HAP-1 (cell line): Measurements from ENCODE around the gene TESPA1.

Experiments used
- DNase-seq, 2 experiments: peaks; one replicate each; pipeline ENCODE4 v3.0.0-alpha.2; 2016 to 2020; ENCODE audit warnings: low spot score in 2 of 2
- H3K27me3 ChIP-seq: fragments of 250-450 bp; sonication (Bioruptor Pico); 2 replicates; pipeline ENCODE4 v1.5.1; 2020; ENCODE audit warnings: low read depth, mild to moderate bottlenecking, moderate library complexity
- H3K36me3 ChIP-seq: fragments of 250-450 bp; sonication (Bioruptor Pico); replicated peaks from 2 replicates; pipeline ENCODE4 v1.5.1; 2020; ENCODE audit warnings: mild to moderate bottlenecking
- H3K4me1 ChIP-seq: fragments of 250-450 bp; sonication (Bioruptor Pico); 2 replicates; pipeline ENCODE4 v1.5.1; 2020; ENCODE audit warnings: mild to moderate bottlenecking
- H3K4me3 ChIP-seq: fragments of 250-450 bp; sonication (Bioruptor Pico); 2 replicates; pipeline ENCODE4 v1.5.1; 2020; ENCODE audit warnings: mild to moderate bottlenecking, moderate library complexity
- H3K9me3 ChIP-seq: fragments of 250-450 bp; sonication (Bioruptor Pico); 2 replicates; pipeline ENCODE4 v1.5.1; 2020; ENCODE audit warnings: mild to moderate bottlenecking, moderate library complexity
- in situ Hi-C: fragments of 300-500 bp; cut with MboI; formaldehyde crosslinking; loops from 3 replicates; pipeline ENCODE4 v1.14.3; 2020; ENCODE audit warnings: low sequenced_read_pairs, inconsistent platforms, mixed read lengths

TESPA1 gene

DNA sequence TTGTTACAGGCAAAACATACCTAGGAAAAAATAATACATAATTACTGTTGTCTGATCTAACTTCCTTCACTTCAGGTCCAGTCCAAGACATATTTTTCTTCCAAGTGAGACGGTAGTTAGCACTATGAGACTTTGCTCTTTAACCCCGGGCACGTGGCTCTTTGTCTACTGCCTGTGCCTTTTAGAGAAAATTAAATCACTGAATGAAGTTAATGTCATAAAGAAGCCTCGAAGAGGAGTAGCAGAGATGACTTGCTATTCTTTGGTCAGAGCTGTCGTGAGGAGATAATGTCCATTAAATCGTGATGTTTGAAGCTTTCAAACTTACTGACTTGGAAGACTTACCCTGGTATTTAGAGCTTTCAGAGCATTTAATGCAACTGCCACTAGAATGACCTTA is 8.7 kb downstream of the TESPA1 start:
- Histone ChIP-seq H3K4me3 (no peak overlapping the region), H3K9me3 (no peaks in the 10 kb centered on the region), H3K27me3 (peaks cover 5% of the 10 kb centered on the region; the same call in 1 of the 2 replicates), H3K4me1 (no peaks in the 10 kb centered on the region), H3K36me3 (no peaks in the 10 kb centered on the region)
- in situ Hi-C loops, result loop anchor here (25.0 kb wide), 1 partner anchor 636 kb away; no protein-coding TSS in a partner anchor
- no peak for DNase-seq

DNA sequence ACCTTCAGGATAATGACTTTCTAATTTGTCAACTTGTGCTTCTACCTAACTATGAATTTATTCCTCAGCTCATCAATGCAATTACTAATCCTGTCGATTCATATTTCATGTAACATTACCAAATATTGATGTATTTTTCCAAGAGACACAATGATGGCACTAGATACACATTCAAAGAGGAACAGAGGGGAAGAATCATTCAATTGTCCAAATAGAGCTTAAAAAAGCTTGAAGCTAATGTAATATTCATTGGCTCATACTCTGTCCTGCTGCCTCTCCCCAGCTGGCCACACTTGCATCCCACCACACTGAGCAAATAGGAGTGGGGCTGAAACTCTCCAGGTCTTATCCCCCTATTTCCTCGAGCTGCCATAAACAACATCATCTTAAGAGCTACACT is 9.3 kb downstream of the TESPA1 start:
- Histone ChIP-seq H3K27me3 (peaks cover 5% of the 10 kb centered on the region; the same call in 1 of the 2 replicates), H3K9me3 (no peaks in the 10 kb centered on the region), H3K36me3 (no peaks in the 10 kb centered on the region), H3K4me3 (no peak overlapping the region), H3K4me1 (no peaks in the 10 kb centered on the region)
- DNase-seq, result no peak
- in situ Hi-C loops, result loop anchor here (25.0 kb wide), 1 partner anchor 637 kb away; no protein-coding TSS in a partner anchor

DNA sequence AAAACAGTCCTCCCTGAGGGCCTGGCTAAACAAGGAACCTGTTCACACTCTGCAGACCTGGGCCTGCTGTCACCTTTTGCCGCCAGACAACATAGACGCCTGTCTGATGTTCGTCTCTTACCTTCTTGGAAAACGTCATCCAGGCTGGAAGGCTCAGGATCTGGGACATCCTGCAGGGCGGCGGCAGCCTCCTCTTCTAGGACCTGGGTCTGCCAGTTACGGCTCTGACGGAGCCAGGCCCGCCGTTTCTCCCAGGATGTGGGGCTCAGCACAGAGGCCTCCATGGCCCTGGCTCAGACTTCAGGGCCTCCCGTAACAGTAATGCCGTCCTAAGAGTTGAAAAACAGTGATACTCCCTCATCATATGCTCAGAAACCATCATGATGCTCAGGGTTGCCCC is 10.3 kb downstream of the TESPA1 start:
- in situ Hi-C loops, result loop anchor here (25.0 kb wide), 1 partner anchor 237 kb away; no protein-coding TSS in a partner anchor
- peaks cover 5% of the 10 kb centered on the region; the same call in 1 of the 2 replicates for H3K27me3 ChIP-seq
- no peak for DNase-seq
- H3K36me3 ChIP-seq, result no peaks in the 10 kb centered on the region
- no peak overlapping the region for H3K4me3 ChIP-seq
- H3K9me3 ChIP-seq, result no peaks in the 10 kb centered on the region
- H3K4me1 ChIP-seq, result no peaks in the 10 kb centered on the region

DNA sequence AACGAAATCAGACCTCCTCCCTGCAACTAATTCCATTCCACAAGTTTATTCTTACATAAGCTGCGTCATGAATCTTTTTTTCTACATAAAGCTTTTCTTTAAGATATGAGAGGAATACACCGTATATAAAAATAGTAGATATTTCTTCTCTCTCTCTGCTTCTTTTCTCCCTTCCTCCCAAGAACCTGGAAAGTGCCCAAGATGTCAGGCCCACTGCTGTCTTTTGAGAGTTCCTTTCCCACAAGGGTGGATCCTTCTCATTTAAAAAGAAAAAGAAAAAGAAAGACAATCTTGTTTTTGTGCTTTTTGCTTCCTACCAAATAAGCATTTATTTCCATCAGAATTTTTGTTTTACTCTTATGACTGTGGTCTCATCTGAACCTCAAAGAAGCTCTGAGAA is 11.0 kb downstream of the TESPA1 start:
- Histone ChIP-seq H3K36me3 (no peaks in the 10 kb centered on the region), H3K9me3 (no peaks in the 10 kb centered on the region), H3K27me3 (peaks cover 5% of the 10 kb centered on the region; the same call in 1 of the 2 replicates), H3K4me3 (no peak overlapping the region), H3K4me1 (no peaks in the 10 kb centered on the region)
- DNase-seq, result no peak
- in situ Hi-C loops, result loop anchor here (25.0 kb wide), 1 partner anchor 236 kb away; no protein-coding TSS in a partner anchor

DNA sequence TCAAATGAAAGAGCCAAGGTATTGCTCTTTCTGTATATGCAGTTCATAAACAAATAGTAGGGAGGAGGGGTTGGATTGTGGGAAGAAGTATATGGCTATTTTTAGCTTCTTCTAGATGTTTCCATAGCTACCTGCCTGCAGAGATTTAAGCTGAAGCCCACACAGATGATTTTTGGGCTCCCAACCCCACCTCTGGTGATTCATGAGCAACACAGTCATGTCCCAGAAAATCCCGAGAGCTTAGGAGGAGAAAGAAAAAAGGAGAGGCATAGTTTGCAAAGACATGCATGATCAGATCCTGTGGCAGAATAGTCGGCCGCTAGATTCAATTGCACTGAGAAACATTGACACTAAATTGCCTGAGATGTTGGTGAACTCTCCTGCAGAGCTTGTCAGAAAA is 13.8 kb downstream of the TESPA1 start:
- no peaks in the 10 kb centered on the region for H3K4me1 ChIP-seq
- H3K36me3 ChIP-seq, result no peaks in the 10 kb centered on the region
- no peak overlapping the region for H3K4me3 ChIP-seq
- 0 out of 2 replicates have a peak, but pooled peaks cover 3% of the 10 kb centered on the region for H3K27me3 ChIP-seq
- DNase-seq, result no peak
- in situ Hi-C loops, result loop anchor here (25.0 kb wide), 1 partner anchor 233 kb away; no protein-coding TSS in a partner anchor
- no peaks in the 10 kb centered on the region for H3K9me3 ChIP-seq

DNA sequence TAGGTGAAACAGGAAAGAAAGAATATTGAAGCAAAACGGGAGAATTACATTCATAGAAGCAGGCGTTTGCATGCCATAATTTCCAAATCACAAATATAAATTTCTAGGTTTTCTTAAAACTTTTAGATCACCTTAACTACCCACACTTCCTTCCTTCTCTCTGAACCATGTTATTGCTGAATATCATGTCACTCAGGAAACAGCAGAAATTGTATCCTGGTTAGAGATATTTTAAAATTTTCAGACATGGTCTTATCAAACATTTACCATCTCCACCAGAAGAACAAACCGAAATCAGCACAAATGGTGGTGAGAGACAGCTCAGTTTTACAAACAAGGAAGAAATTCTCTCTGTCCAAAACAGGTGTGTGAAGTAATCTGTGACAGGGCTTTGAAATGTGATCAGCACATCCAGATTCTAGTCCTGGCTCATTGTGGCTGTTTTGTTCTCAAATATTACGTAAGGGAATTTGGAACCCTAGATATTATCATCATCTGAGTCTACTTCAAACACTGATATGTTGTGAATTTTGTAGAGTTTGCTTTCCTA is 16.3 kb downstream of the TESPA1 start:
- H3K4me3 ChIP-seq, result no peak overlapping the region
- H3K27me3 ChIP-seq, result 0 out of 2 replicates have a peak, but pooled peaks cover 3% of the 10 kb centered on the region
- H3K9me3 ChIP-seq, result no peaks in the 10 kb centered on the region
- no peaks in the 10 kb centered on the region for H3K4me1 ChIP-seq
- in situ Hi-C loops, result loop anchor here (25.0 kb wide), 1 partner anchor 231 kb away; no protein-coding TSS in a partner anchor
- no peak for DNase-seq
- no peaks in the 10 kb centered on the region for H3K36me3 ChIP-seq

DNA sequence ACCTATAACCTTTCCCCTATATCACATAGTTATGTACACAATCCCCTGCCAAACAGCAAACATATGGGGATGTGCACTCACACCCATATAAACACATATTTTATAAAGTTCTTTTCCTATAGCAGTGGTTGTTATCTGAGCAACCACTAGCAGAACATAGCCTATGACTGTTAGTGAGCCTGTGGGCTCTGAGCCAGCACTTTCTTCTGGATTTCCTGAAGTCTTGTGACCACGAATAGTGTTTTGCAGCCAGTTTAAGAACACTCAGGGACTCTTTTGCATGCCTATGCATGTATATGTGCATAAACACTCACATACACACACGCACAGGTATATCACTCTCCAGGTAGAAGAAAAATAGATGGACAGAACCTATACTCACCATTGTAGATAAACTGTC is 17.1 kb downstream of the TESPA1 start:
- Histone ChIP-seq H3K36me3 (no peaks in the 10 kb centered on the region), H3K27me3 (0 out of 2 replicates have a peak, but pooled peaks cover 3% of the 10 kb centered on the region), H3K4me3 (no peak overlapping the region), H3K4me1 (no peaks in the 10 kb centered on the region), H3K9me3 (no peaks in the 10 kb centered on the region)
- in situ Hi-C loops, result loop anchor here (25.0 kb wide), 1 partner anchor 230 kb away; no protein-coding TSS in a partner anchor
- no peak for DNase-seq

DNA sequence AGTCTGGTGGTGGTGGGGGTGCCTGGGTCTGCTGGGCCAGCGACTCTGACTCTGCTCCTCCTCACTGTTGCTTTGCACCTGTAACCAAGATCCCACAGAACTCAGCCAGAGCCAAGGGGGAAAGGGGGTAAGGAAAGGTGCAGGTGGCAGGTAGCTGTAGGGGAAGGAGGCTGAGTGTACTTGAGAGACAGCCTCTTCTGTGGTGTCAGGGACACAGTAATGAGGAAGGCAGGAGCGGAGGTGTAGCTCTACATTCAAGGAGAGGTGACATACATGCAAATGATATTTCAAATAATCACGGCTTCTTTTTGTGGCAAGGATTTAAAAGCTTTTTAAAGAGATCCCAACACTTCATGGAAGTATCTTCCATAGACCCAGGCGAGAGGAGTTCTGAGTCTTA is 23.4 kb downstream of the TESPA1 start:
- DNase-seq, result no peak
- Histone ChIP-seq H3K9me3 (no peaks in the 10 kb centered on the region), H3K36me3 (no peaks in the 10 kb centered on the region), H3K4me1 (no peaks in the 10 kb centered on the region), H3K27me3 (no peaks in the 10 kb centered on the region), H3K4me3 (no peak overlapping the region)
- in situ Hi-C loops, result loop anchor here (25.0 kb wide), 1 partner anchor 224 kb away; no protein-coding TSS in a partner anchor

DNA sequence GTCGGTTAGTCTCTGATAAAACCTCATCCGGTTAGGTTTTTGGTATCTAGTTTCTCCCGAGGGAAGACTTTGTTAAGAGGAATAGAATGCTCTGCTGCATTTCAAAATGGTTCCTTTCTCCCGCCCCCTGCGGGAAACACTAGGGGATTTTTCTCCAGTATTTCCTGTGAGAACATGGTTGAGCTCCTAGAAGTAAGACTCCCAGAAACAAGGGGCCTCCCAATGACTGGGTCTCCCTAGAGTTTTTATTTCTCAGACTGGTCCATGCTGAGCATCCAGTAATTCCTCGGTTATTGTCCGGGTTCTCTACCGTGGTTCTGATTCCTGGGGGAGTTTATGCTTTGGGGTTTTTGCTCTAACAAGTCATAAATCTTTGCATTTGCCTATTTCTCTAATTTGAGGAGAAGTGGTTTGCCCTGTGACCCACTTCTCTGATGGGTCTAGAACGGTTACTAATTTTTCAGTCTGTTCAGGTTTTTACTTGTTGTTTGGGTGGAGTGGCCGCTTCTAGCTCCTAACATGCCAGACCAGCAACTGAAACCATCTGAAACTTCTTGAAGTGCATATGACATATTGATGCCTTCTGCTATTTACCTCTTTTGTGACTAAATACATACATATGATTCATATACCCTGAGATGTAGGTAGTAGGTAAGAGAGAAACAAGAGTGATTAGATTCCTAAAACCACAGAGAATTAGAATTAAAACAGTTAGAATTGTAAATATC is 25.1 kb downstream of the TESPA1 start:
- no peak for DNase-seq
- H3K9me3 ChIP-seq, result no peaks in the 10 kb centered on the region
- H3K4me3 ChIP-seq, result no peak overlapping the region
- no peaks in the 10 kb centered on the region for H3K36me3 ChIP-seq
- H3K4me1 ChIP-seq, result no peaks in the 10 kb centered on the region
- H3K27me3 ChIP-seq, result no peaks in the 10 kb centered on the region
- in situ Hi-C loops, result loop anchor here (10.0 to 25.0 kb wide), 2 partner anchors 115 to 222 kb away; no protein-coding TSS in a partner anchor

DNA sequence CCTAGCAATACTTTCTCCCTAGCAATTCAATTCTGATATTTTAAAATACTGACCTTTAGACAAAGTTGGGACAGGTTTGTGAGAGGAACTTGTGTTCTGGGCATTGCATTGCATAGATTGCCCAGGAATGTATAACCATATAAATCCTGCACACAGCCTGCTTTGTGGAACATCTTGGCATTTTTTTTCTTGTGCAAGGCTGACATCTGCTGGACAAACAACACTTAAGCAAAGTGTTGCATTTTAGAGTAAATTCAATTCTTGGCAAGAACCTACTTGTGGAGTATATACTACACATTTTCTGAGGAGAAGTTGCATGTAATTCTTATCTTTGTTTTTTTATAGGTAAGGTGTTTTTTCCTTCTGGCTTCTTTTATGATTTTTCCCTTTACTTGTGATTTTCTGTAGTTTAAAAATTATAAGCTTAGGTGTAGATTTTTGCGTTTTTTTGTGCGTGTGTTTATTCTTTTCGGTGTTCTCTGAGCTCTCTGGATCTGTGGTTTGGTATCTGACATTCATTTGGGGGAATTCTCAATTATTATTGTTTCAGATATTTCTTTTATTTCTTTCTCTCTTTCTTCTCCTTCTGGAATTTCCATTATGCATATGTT is 26.4 kb downstream of the TESPA1 start:
- DNase-seq, result peak; percentile 59 to 66
- Histone ChIP-seq H3K27me3 (no peaks in the 10 kb centered on the region), H3K4me1 (no peaks in the 10 kb centered on the region), H3K4me3 (no peak overlapping the region), H3K36me3 (no peaks in the 10 kb centered on the region), H3K9me3 (no peaks in the 10 kb centered on the region)
- in situ Hi-C loops, result loop anchor here (10.0 to 25.0 kb wide), 2 partner anchors 113 to 221 kb away; no protein-coding TSS in a partner anchor

DNA sequence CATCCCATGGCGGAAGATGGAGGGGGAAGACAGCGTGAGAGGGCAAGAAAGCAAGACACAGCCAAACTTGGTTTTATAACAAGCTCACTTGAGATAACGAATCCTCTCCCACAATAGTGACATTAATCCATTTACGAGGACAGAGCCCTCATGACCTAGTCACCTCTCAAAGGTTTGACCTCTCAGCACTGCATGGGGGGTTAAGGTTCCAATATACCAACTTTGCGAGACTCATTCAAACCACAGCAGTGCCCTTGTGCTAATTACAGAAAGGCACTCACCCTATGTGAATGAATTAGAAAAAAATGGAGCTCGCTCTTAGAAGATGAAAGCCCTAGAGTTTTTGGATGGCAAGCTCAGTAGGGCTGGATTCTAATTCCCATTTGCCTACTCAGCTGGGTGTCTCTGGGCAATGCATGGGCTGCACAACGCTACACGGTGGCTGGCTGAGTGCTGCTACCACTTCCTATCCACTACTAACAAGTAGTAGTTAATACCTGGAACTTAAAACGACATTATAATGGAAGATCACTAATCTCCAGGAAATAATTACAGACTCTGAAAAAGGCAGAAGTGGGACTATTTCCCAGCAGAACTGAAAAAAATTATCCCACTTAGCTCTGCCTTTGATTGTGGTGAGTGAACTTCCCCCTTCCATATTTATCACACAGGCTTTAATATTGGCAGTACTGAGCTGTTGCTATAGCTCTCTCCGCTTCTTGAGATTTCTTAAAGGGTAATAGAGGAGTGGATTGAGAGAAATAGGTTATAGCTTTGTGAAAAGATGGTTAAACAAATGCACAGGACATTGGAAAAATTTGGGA is 27.5 kb downstream of the TESPA1 start:
- no peak overlapping the region for H3K4me3 ChIP-seq
- no peaks in the 10 kb centered on the region for H3K36me3 ChIP-seq
- in situ Hi-C loops, result loop anchor here (10.0 to 25.0 kb wide), 2 partner anchors 112 to 220 kb away; no protein-coding TSS in a partner anchor
- no peaks in the 10 kb centered on the region for H3K4me1 ChIP-seq
- no peaks in the 10 kb centered on the region for H3K27me3 ChIP-seq
- no peaks in the 10 kb centered on the region for H3K9me3 ChIP-seq
- no peak for DNase-seq

DNA sequence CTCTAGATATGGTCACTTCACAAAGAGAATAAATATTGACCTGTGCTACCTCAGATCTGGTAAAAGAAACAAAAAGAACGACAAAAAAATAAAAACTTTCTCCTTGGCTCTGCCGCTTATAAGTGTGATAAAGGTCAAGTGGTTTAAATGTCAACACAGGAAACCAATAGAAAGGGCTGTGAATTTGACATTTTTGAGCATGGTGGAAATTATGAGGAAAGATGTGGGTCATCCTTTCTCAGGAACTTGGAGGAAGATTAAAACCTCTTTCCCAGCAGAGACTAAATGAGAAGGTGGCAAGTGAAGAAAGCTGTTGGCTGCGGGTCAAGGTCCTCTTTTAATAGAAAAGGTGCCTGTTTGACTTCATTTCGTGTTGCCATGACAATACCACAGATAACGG is 28.2 kb downstream of the TESPA1 start:
- Histone ChIP-seq H3K4me3 (no peak overlapping the region), H3K36me3 (no peaks in the 10 kb centered on the region), H3K9me3 (no peaks in the 10 kb centered on the region), H3K4me1 (no peaks in the 10 kb centered on the region), H3K27me3 (no peaks in the 10 kb centered on the region)
- DNase-seq, result no peak
- in situ Hi-C loops, result loop anchor here (10.0 to 25.0 kb wide), 2 partner anchors 112 to 219 kb away; no protein-coding TSS in a partner anchor

DNA sequence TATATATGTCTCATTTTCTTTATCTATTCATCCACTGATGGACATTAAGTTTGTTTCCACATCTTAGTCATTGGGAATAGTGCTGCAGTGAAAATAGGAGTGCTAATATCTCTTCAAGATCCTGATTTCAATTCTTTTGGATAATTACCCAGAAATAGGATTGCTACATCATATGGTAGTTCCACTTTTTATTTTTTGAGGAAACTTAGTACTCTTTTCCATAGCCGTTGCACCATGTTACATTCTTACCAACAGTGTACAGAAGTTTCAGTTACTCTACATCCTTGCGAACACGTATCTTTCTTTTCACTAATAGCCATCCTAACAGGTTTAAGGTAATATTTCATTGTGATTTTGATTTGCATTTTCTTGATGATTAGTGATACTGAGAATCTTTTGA is 29.8 kb downstream of the TESPA1 start:
- in situ Hi-C loops, result loop anchor here (10.0 to 25.0 kb wide), 2 partner anchors 110 to 218 kb away; no protein-coding TSS in a partner anchor
- Histone ChIP-seq H3K27me3 (no peaks in the 10 kb centered on the region), H3K9me3 (no peaks in the 10 kb centered on the region), H3K4me3 (no peak overlapping the region), H3K4me1 (no peaks in the 10 kb centered on the region), H3K36me3 (no peaks in the 10 kb centered on the region)
- no peak for DNase-seq
